GM12878 (cell line): Measurements from ENCODE around the gene CUEDC1. TPM values are rescaled to one million over a fixed set of nuclear protein-coding genes. Genes with fewer than 3 reads are reported as not detected.

Experiments used
- ATF7 ChIP-seq: fragments of 450-650 bp; IDR thresholded peaks from 2 replicates; pipeline ENCODE4 v1.6.1; 2016; ENCODE audit warnings: low read depth, mild to moderate bottlenecking
- BMI1 ChIP-seq: fragments of 450-650 bp; IDR thresholded peaks from 2 replicates; pipeline ENCODE4 v1.6.1; 2016; ENCODE audit warnings: mild to moderate bottlenecking, moderate library complexity, borderline replicate concordance
- CUX1 ChIP-seq: IDR thresholded peaks from 2 replicates; pipeline ENCODE4 v1.6.1; 2012; ENCODE audit warnings: improper control_type of control experiment, low read depth, low read length; ENCODE audit not compliant: insufficient replicate concordance
- ELK1 ChIP-seq: IDR thresholded peaks from 2 replicates; pipeline ENCODE4 v1.6.1; 2012; ENCODE audit warnings: low read depth, low read length, improper control_type of control experiment
- EP300 ChIP-seq, 2 experiments: fragments of 150-350 bp in 1 of 2; IDR thresholded peaks; 2 replicates each; pipeline ENCODE4 v1.6.1; 2011 to 2012; ENCODE audit warnings: low read depth in 2 of 2, low read length in 2 of 2, borderline replicate concordance in 1 of 2, improper control_type of control experiment in 1 of 2, inconsistent platforms in 1 of 2; ENCODE audit not compliant: control insufficient read depth in 1 of 2
- GABPA ChIP-seq: IDR thresholded peaks from 2 replicates; pipeline ENCODE4 v1.6.1; 2014; ENCODE audit warnings: antibody characterized with exemption, low read depth, mild to moderate bottlenecking, inconsistent platforms
- HDAC2 ChIP-seq: fragments of 200-600 bp; sonication (generic); IDR thresholded peaks from 2 replicates; pipeline ENCODE4 v1.6.1; 2017
- JUND ChIP-seq: IDR thresholded peaks from 2 replicates; pipeline ENCODE4 v1.6.1; 2012; ENCODE audit warnings: low read depth, mild to moderate bottlenecking, low read length, improper control_type of control experiment, moderate library complexity
- MEF2A ChIP-seq: IDR thresholded peaks from 2 replicates; pipeline ENCODE4 v1.6.1; 2011; ENCODE audit warnings: low read depth, mild to moderate bottlenecking, low read length, moderate library complexity; ENCODE audit not compliant: insufficient read depth
- NR2C1 ChIP-seq: fragments of 450-650 bp; IDR thresholded peaks from 2 replicates; pipeline ENCODE4 v1.6.1; 2017; ENCODE audit warnings: antibody characterized with exemption, mild to moderate bottlenecking, moderate library complexity
- NR2C2 ChIP-seq: IDR thresholded peaks from 2 replicates; pipeline ENCODE4 v1.6.1; 2011; ENCODE audit warnings: borderline replicate concordance, low read depth; ENCODE audit not compliant: control insufficient read depth, insufficient read length
- PAX8 ChIP-seq: fragments of 450-650 bp; IDR thresholded peaks from 2 replicates; pipeline ENCODE4 v1.6.1; 2017; ENCODE audit warnings: mild to moderate bottlenecking, moderate library complexity
- RELA ChIP-seq: fragments of 450-650 bp; IDR thresholded peaks from 2 replicates; pipeline ENCODE4 v1.8.0; 2014; ENCODE audit warnings: borderline replicate concordance; ENCODE audit not compliant: partially characterized antibody
- SRF ChIP-seq, 2 experiments: IDR thresholded peaks; 2 replicates each; pipeline ENCODE4 v1.6.1; 2011; ENCODE audit warnings: low read depth in 2 of 2, low read length in 2 of 2, mild to moderate bottlenecking in 1 of 2, moderate library complexity in 1 of 2
- STAT1 ChIP-seq: fragments of 450-650 bp; conservative IDR thresholded peaks from 2 replicates; pipeline ENCODE4 v1.6.1; 2014; ENCODE audit warnings: antibody characterized with exemption, mild to moderate bottlenecking
- YY1 ChIP-seq: IDR thresholded peaks from 2 replicates; pipeline ENCODE4 v1.6.1; 2011; ENCODE audit warnings: low read depth, mild to moderate bottlenecking, low read length
- ZNF384 ChIP-seq: IDR thresholded peaks from 2 replicates; pipeline ENCODE4 v1.6.1; 2012; ENCODE audit warnings: low read depth, mild to moderate bottlenecking, low read length, improper control_type of control experiment, borderline replicate concordance
- ZSCAN29 ChIP-seq: fragments of 450-650 bp; IDR thresholded peaks from 2 replicates; pipeline ENCODE4 v1.6.1; 2017; ENCODE audit warnings: mild to moderate bottlenecking, moderate library complexity
- polyA plus RNA-seq, 11 experiments: library from polyadenylated mRNA; depleted of rRNA in 4 of 11; unstranded in 6 of 11; stranded (reverse) in 5 of 11; fragments of >200 nt; fragmentation: Nextera tagmentation in 4 of 11; fragmentation: Illumina TruSeq in 1 of 11; extraction: Ambion mirVana in 4 of 11; extraction: Trizol in 1 of 11; gene quantifications; 1 replicate in 1 of 11; 2 replicates in 10 of 11; pipeline versions ENCODE4 v1.2.1 to v1.2.3, GENCODE V29; 2011 to 2016; ENCODE audit warnings: inconsistent platforms in 2 of 11, missing spikeins in 2 of 11, low read depth in 1 of 11
- total RNA-seq, 4 experiments: library from RNA; depleted of rRNA in 3 of 4; stranded (reverse); fragments of >200 nt in 3 of 4; fragmentation: Illumina TruSeq in 1 of 4; extraction: Trizol in 1 of 4; gene quantifications; 2 replicates each; pipeline versions ENCODE4 v1.2.1 to v1.2.3, GENCODE V29; 2013 to 2021
- TF ChIP-seq, protein P1 (sequence below): fragments of 450-650 bp; IDR thresholded peaks from 2 replicates; pipeline ENCODE4 v1.6.1; 2017; ENCODE audit warnings: mild to moderate bottlenecking, low read depth, inconsistent platforms; ENCODE audit not compliant: poor library complexity, severe bottlenecking

The CUEDC1 gene
- total and polyA plus RNA-seq, 10 of the 15 experiments (the other 5 are each of a cell fraction or from before 2014, with no cell fraction given) = 0.24 to 7.4 (median 1.8) TPM

- peak; percentile 100 for TF ChIP-seq CUX1
- peak; percentile 97 to 99 for TF ChIP-seq SRF (IDR thresholded peaks at IDR 0.05; ENCODE audit: low read depth in 2 of 2, low read length in 2 of 2)
- TF ChIP-seq PAX8 = no peak
- peak; percentile 98 for TF ChIP-seq GABPA
- TF ChIP-seq JUND = peak; percentile 59; the same call in 1 of the 2 replicates
- TF ChIP-seq EP300 (IDR thresholded peaks at IDR 0.05; ENCODE audit: borderline replicate concordance in 1 of 2, control insufficient read depth in 1 of 2, low read depth in 2 of 2, low read length in 2 of 2) = peak; percentile 6 to 46; a peak in 1 of 4 replicates
- TF ChIP-seq NR2C1 = peak; percentile 92
- 0 out of 2 replicates have a peak, but pooled peaks have one; percentile 75 for TF ChIP-seq MEF2A
- TF ChIP-seq YY1 = peak; percentile 96
- TF ChIP-seq, protein P1, sequence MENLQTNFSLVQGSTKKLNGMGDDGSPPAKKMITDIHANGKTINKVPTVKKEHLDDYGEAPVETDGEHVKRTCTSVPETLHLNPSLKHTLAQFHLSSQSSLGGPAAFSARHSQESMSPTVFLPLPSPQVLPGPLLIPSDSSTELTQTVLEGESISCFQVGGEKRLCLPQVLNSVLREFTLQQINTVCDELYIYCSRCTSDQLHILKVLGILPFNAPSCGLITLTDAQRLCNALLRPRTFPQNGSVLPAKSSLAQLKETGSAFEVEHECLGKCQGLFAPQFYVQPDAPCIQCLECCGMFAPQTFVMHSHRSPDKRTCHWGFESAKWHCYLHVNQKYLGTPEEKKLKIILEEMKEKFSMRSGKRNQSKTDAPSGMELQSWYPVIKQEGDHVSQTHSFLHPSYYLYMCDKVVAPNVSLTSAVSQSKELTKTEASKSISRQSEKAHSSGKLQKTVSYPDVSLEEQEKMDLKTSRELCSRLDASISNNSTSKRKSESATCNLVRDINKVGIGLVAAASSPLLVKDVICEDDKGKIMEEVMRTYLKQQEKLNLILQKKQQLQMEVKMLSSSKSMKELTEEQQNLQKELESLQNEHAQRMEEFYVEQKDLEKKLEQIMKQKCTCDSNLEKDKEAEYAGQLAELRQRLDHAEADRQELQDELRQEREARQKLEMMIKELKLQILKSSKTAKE = peak; percentile 99
- TF ChIP-seq HDAC2 = 0 out of 2 replicates have a peak, but pooled peaks have one; percentile 56
- TF ChIP-seq ELK1 = peak; percentile 99
- peak; percentile 69 for TF ChIP-seq ATF7
- no peak for TF ChIP-seq BMI1
- TF ChIP-seq ZSCAN29 = no peak
- TF ChIP-seq STAT1 = peak; percentile 94
- TF ChIP-seq ZNF384 = no peak
- peak; percentile 100 for TF ChIP-seq NR2C2
- TF ChIP-seq RELA = peak; percentile 97
These were observed 105.1 kb downstream of the CUEDC1 start, which contains the start of gene MRPS23 (continued) for GRCh38 chr17:57849874-57850754.
